Activated naive CD4-positive, alpha-beta T cell treated with Interleukin-2 at 50 U/mL for 16 hours (primary cell): ENCODE measurements around the gene LRRC53.

Source experiments
- DNase-seq: peaks from one replicate; pipeline ENCODE4 v3.0.0-alpha.2; 2020

Gene LRRC53

GRCh38 chr1:74502432-74502831 lies 10.0 kb downstream of the LRRC53 start:
- DNase-seq: no peak

GRCh38 chr1:74498901-74499300 lies 13.5 kb downstream of the LRRC53 start:
- no peak for DNase-seq

GRCh38 chr1:74496669-74497068 lies 15.7 kb downstream of the LRRC53 start:
- DNase-seq: no peak

GRCh38 chr1:74486036-74486435 lies 26.4 kb downstream of the LRRC53 start:
- no peak for DNase-seq

GRCh38 chr1:74485622-74486021 lies 26.8 kb downstream of the LRRC53 start:
- DNase-seq: no peak

GRCh38 chr1:74481607-74482006 lies 30.8 kb downstream of the LRRC53 start:
- no peak for DNase-seq

- no peak for DNase-seq
Measured at GRCh38 chr1:74480068-74480467, 32.3 kb downstream of the LRRC53 start.

GRCh38 chr1:74478979-74479378 lies 33.4 kb downstream of the LRRC53 start:
- DNase-seq: no peak

- DNase-seq: no peak
Measured at GRCh38 chr1:74474585-74474984, 37.8 kb downstream of the LRRC53 start.

- no peak for DNase-seq
Measured at GRCh38 chr1:74471470-74471869, 40.9 kb downstream of the LRRC53 start.

GRCh38 chr1:74470936-74471335 lies 41.5 kb downstream of the LRRC53 start:
- no peak for DNase-seq

- no peak for DNase-seq
Measured at GRCh38 chr1:74470251-74470650, 42.2 kb downstream of the LRRC53 start.

GRCh38 chr1:74468982-74469603 lies 43.3 kb downstream of the LRRC53 start:
- DNase-seq: no peak

- DNase-seq: no peak
Measured at GRCh38 chr1:74467786-74468377, 44.5 kb downstream of the LRRC53 start.

- no peak for DNase-seq
Measured at GRCh38 chr1:74465193-74465681, 47.2 kb downstream of the LRRC53 start.

GRCh38 chr1:74464037-74464436 lies 48.4 kb downstream of the LRRC53 start:
- no peak for DNase-seq

GRCh38 chr1:74463333-74463988 lies 49.0 kb downstream of the LRRC53 start:
- no peak for DNase-seq

- DNase-seq: no peak
Measured at GRCh38 chr1:74457253-74457652, 55.2 kb downstream of the LRRC53 start.

- no peak for DNase-seq
Measured at GRCh38 chr1:74455390-74455789, 57.0 kb downstream of the LRRC53 start.

GRCh38 chr1:74453277-74453676 lies 59.1 kb downstream of the LRRC53 start:
- DNase-seq: no peak

GRCh38 chr1:74452035-74452434 lies 60.4 kb downstream of the LRRC53 start:
- no peak for DNase-seq

GRCh38 chr1:74437035-74437434 lies 75.4 kb downstream of the LRRC53 start:
- no peak for DNase-seq

GRCh38 chr1:74436078-74436477 lies 76.3 kb downstream of the LRRC53 start:
- DNase-seq: no peak

- no peak for DNase-seq
Measured at GRCh38 chr1:74434321-74434720, 78.1 kb downstream of the LRRC53 start.
